ENCODE measurements around the gene KCNN3. TPM values are rescaled to one million over a fixed set of nuclear protein-coding genes. Genes with fewer than 3 reads are reported as not detected.

KCNN3 gene
- total and polyA plus RNA-seq, 2 of the 8 experiments (the other 6 are each of a cell fraction or from before 2014, with no cell fraction given) = 2.8 to 3.7 TPM

DNA sequence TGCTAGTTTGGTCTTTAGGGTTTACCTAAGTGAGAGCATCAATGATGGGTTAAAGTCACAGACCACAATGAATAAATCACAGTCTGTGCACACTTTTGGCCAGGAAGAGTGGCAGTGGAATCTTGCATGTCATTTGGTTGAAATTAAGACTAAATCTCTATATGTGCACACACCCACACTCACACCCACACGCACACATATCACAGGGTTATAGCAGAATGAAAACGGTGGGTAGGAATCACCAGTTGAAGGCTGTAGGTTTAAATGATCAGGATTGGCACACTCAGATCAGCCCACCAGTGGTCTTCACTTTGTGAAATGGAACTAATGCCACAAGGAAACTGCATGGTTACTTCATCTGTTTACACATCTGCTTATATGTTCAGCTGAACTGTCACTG, 164.5 kb downstream of the KCNN3 start:
- TF ChIP-seq BACH1 (IDR thresholded peaks at IDR 0.05; ENCODE audit: low read length) (no peak), CBX5 (IDR thresholded peaks at IDR 0.05; ENCODE audit: low read depth, low read length) (no peak)
- FAIRE-seq (no peak), DNase-seq (ENCODE audit: low read depth in 1 of 2, low spot score in 2 of 2) (no peak)
- no peaks in the 10 kb centered on the region for H4K20me1 ChIP-seq (replicated peaks in 1 of 2; ENCODE audit: control insufficient read depth in 1 of 2, insufficient read depth in 2 of 2, low read length in 2 of 2)
- H3K27me3 ChIP-seq (replicated peaks in 1 of 4; ENCODE audit: control insufficient read depth in 3 of 4, extremely low read depth in 1 of 4, insufficient read depth in 3 of 4, low read length in 3 of 4) = no peaks in the 10 kb centered on the region
- no peaks in the 10 kb centered on the region for H3K9me3 ChIP-seq (ENCODE audit: insufficient read depth in 2 of 2, low read depth in 1 of 2, low read length in 1 of 2)
- no peak overlapping the region for H2AFZ ChIP-seq (ENCODE audit: low read length)
- H2AK5ac ChIP-seq (ENCODE audit: low read depth, low read length) = no peak overlapping the region
- no peak overlapping the region for H3K27ac ChIP-seq (ENCODE audit: low read depth, low read length)
- 71% methylated on average over 2 of the region's 2 CpGs; no CpG with 5 or more reads in 1 of the 2 experiments for WGBS, 2 experiments (ENCODE audit: extremely low coverage in 1 of 2, insufficient coverage in 1 of 2, insufficient read length in 1 of 2, insufficient replicate concordance in 2 of 2, low coverage in 1 of 2, low lambda C conversion rate in 2 of 2, missing lambda C conversion rate in 1 of 2)
- no peak overlapping the region for H4K8ac ChIP-seq (ENCODE audit: extremely low read depth, insufficient read depth, low read length)
- H3K56ac ChIP-seq (replicated peaks; ENCODE audit: insufficient read length, low read depth, low read length) = no peak overlapping the region
- no peak overlapping the region for H2BK5ac ChIP-seq (ENCODE audit: low read depth, low read length)
- no peaks in the 10 kb centered on the region for H3K79me2 ChIP-seq (ENCODE audit: control insufficient read depth in 1 of 2, insufficient read depth in 2 of 2, low read length in 2 of 2)
- H3K4ac ChIP-seq (replicated peaks; ENCODE audit: insufficient read length, low read depth, low read length) = no peak overlapping the region
- no peaks in the 10 kb centered on the region for H3K23me2 ChIP-seq (ENCODE audit: low read depth, low read length)
- no peak overlapping the region for H3K4me2 ChIP-seq (ENCODE audit: insufficient read depth in 1 of 2, low read depth in 2 of 2, low read length in 2 of 2)
- no peak overlapping the region for H3K4me3 ChIP-seq (ENCODE audit: extremely low read depth in 1 of 4, insufficient read depth in 2 of 4, low read depth in 3 of 4, low read length in 4 of 4)
- H3K23ac ChIP-seq (ENCODE audit: insufficient read length) = no peak overlapping the region
- H3K14ac ChIP-seq (ENCODE audit: insufficient read length) = no peak overlapping the region
- no peak overlapping the region for H3K18ac ChIP-seq (ENCODE audit: extremely low read depth, low read length)
- peaks cover 0 to 4% (median 0%) of the 10 kb centered on the region in 4 experiments; a peak in 2 of 7 replicates for H3K4me1 ChIP-seq (replicated peaks in 1 of 4; ENCODE audit: control insufficient read depth in 3 of 4, insufficient read depth in 4 of 4, low read length in 3 of 4)
- no peak overlapping the region for H2BK15ac ChIP-seq (ENCODE audit: low read length)
- H2BK12ac ChIP-seq (ENCODE audit: low read depth, low read length) = no peak overlapping the region
- CTCF ChIA-PET (ENCODE audit: partially characterized antibody) = no interaction called here
- POLR2A ChIA-PET (ENCODE audit: partially characterized antibody) = no interaction called here
- no peak overlapping the region for H2BK20ac ChIP-seq (ENCODE audit: low read length)
- no peak overlapping the region for H2BK120ac ChIP-seq (replicated peaks; ENCODE audit: low read depth, low read length)
- no peak overlapping the region for H4K91ac ChIP-seq (replicated peaks; ENCODE audit: insufficient read length, low read length)
- H3K79me1 ChIP-seq (ENCODE audit: low read depth, low read length) = no peaks in the 10 kb centered on the region
- H3K36me3 ChIP-seq (ENCODE audit: control insufficient read depth in 2 of 4, insufficient read depth in 4 of 4, low read length in 3 of 4) = no peaks in the 10 kb centered on the region
- no peak overlapping the region for H4K5ac ChIP-seq (ENCODE audit: insufficient read length, low read depth, low read length)
- no peak overlapping the region for H3K9ac ChIP-seq (replicated peaks in 1 of 4; ENCODE audit: extremely low read depth in 1 of 4, low read depth in 3 of 4, low read length in 3 of 4)
